Islet precursor cell (in vitro differentiated cells): ENCODE data around the gene MEGF6.

ENCODE experiments used
- DNase-seq: peaks from one replicate; pipeline ENCODE4 v3.0.0-alpha.2; 2018

The MEGF6 gene

GRCh38 chr1:3516481-3516869 is 94.8 kb downstream of the MEGF6 start:
- DNase-seq, result no peak

GRCh38 chr1:3515774-3516480 is 95.4 kb downstream of the MEGF6 start:
- no peak for DNase-seq

GRCh38 chr1:3515272-3515671 is 96.0 kb downstream of the MEGF6 start:
- no peak for DNase-seq

- no peak for DNase-seq
Measured at GRCh38 chr1:3514404-3514803, 96.9 kb downstream of the MEGF6 start.

GRCh38 chr1:3511856-3512255 is 99.5 kb downstream of the MEGF6 start:
- no peak for DNase-seq

GRCh38 chr1:3511306-3511705 is 100.0 kb downstream of the MEGF6 start:
- no peak for DNase-seq

- no peak for DNase-seq
Measured at GRCh38 chr1:3510956-3511250, 100.4 kb downstream of the MEGF6 start.

GRCh38 chr1:3510136-3510955 is 101.0 kb downstream of the MEGF6 start:
- DNase-seq, result no peak

- DNase-seq, result no peak
Measured at GRCh38 chr1:3509721-3510120, 101.6 kb downstream of the MEGF6 start.

GRCh38 chr1:3508757-3509415 is 102.4 kb downstream of the MEGF6 start:
- no peak for DNase-seq

GRCh38 chr1:3507636-3508275 is 103.6 kb downstream of the MEGF6 start:
- no peak for DNase-seq

GRCh38 chr1:3506943-3507342 is 104.4 kb downstream of the MEGF6 start:
- no peak for DNase-seq

GRCh38 chr1:3506041-3506440 is 105.3 kb downstream of the MEGF6 start:
- DNase-seq, result no peak

- DNase-seq, result no peak
Measured at GRCh38 chr1:3505161-3505560, 106.1 kb downstream of the MEGF6 start.

GRCh38 chr1:3504822-3505153 is 106.5 kb downstream of the MEGF6 start:
- no peak for DNase-seq

GRCh38 chr1:3504151-3504821 is 107.0 kb downstream of the MEGF6 start:
- no peak for DNase-seq

GRCh38 chr1:3503525-3503886 is 107.8 kb downstream of the MEGF6 start:
- DNase-seq, result no peak

- no peak for DNase-seq
Measured at GRCh38 chr1:3502641-3503524, 108.4 kb downstream of the MEGF6 start.

GRCh38 chr1:3501856-3502640 is 109.3 kb downstream of the MEGF6 start:
- DNase-seq, result peak; percentile 94

- DNase-seq, result no peak
Measured at GRCh38 chr1:3501437-3501836, 109.9 kb downstream of the MEGF6 start.

GRCh38 chr1:3500265-3500835 is 111.0 kb downstream of the MEGF6 start:
- DNase-seq, result no peak
